Myocyte (in vitro differentiated cells): ENCODE measurements around the gene PGA3. TPM values are rescaled to one million over a fixed set of nuclear protein-coding genes. Genes with fewer than 3 reads are reported as not detected.
"Not testable (repeated sequence)": the region's sequence is repeated elsewhere in the genome, so short reads cannot be mapped to it uniquely, and the experiment has no call there.

Experiments
- DNase-seq: peaks from one replicate; pipeline ENCODE4 v3.0.0-alpha.2; 2012; ENCODE audit warnings: low read depth
- polyA plus RNA-seq: library from polyadenylated mRNA; unstranded; fragments of >200 nt; gene quantifications from one replicate; pipeline ENCODE4 v1.2.1, GENCODE V29; 2012; ENCODE audit warnings: missing spikeins
- total RNA-seq: library from RNA; depleted of rRNA; stranded (reverse); fragments of >200 nt; gene quantifications from 2 replicates; pipeline ENCODE4 v1.2.3, GENCODE V29; 2014

PGA3 gene
- total RNA-seq, result 10.7 and 19.9 TPM in 2 replicates
- polyA plus RNA-seq, result 49.3 TPM

- not testable (repeated sequence) for DNase-seq
Observed at GRCh38 chr11:61202950-61203746, at the start of gene PGA3. Gene PGA3 (plus strand): TSS chr11:61203515. CDS start chr11:61203565, 50 bp downstream.

- peak; percentile 70 for DNase-seq
Observed at GRCh38 chr11:61153593-61154095, 49.7 kb upstream of the PGA3 start.

GRCh38 chr11:61154528-61154927 is 48.8 kb upstream of the PGA3 start:
- no peak for DNase-seq

- DNase-seq, result no peak
Observed at GRCh38 chr11:61155312-61155711, 48.0 kb upstream of the PGA3 start.

- DNase-seq, result no peak
Observed at GRCh38 chr11:61155741-61156140, 47.6 kb upstream of the PGA3 start.

- DNase-seq, result peak; percentile 34
Observed at GRCh38 chr11:61157743-61158142, 45.6 kb upstream of the PGA3 start.

- peak; percentile 37 for DNase-seq
Observed at GRCh38 chr11:61158691-61159381, 44.5 kb upstream of the PGA3 start.

GRCh38 chr11:61160487-61161189 is 42.7 kb upstream of the PGA3 start:
- no peak for DNase-seq

- DNase-seq, result peak; percentile 91
Observed at GRCh38 chr11:61161190-61162091, 41.9 kb upstream of the PGA3 start, which contains the start of gene VPS37C. Gene VPS37C (minus strand): TSS chr11:61161426. CDS start chr11:61138829, 22,597 bp downstream.

- peak; percentile 31 for DNase-seq
Observed at GRCh38 chr11:61162092-61162941, 41.0 kb upstream of the PGA3 start.

GRCh38 chr11:61163021-61163420 is 40.3 kb upstream of the PGA3 start:
- no peak for DNase-seq

GRCh38 chr11:61163714-61164605 is 39.4 kb upstream of the PGA3 start:
- no peak for DNase-seq

GRCh38 chr11:61164606-61165424 is 38.5 kb upstream of the PGA3 start:
- no peak for DNase-seq

- not testable (repeated sequence) for DNase-seq
Observed at GRCh38 chr11:61165785-61166184, 37.5 kb upstream of the PGA3 start.

GRCh38 chr11:61166331-61166730 is 37.0 kb upstream of the PGA3 start:
- DNase-seq, result not testable (repeated sequence)

- no peak for DNase-seq
Observed at GRCh38 chr11:61168042-61168688, 35.1 kb upstream of the PGA3 start.

GRCh38 chr11:61168800-61169199 is 34.5 kb upstream of the PGA3 start:
- no peak for DNase-seq
